ENCODE data around the gene CRIM1.

CRIM1 gene

GRCh38 chr2:36540986-36541754 is 185.6 kb downstream of the CRIM1 start:
- no peak for TF ChIP-seq CTCF (IDR thresholded peaks at IDR 0.05; ENCODE audit: low read depth, low read length)
- no peaks in the 10 kb centered on the region for H3K9me3 ChIP-seq (ENCODE audit: severe bottlenecking)
- no peaks in the 10 kb centered on the region for H3K27me3 ChIP-seq (ENCODE audit: insufficient read depth, low read depth, severe bottlenecking)
- no peak for DNase-seq
- H3K36me3 ChIP-seq: no peaks in the 10 kb centered on the region
- no peak overlapping the region for H3K27ac ChIP-seq
- H3K4me3 ChIP-seq (ENCODE audit: low read depth, low read length): no peak overlapping the region

GRCh38 chr2:36541891-36542595 is 186.5 kb downstream of the CRIM1 start:
- no peak overlapping the region for H3K27ac ChIP-seq
- DNase-seq: no peak
- no peak overlapping the region for H3K4me3 ChIP-seq (ENCODE audit: low read depth, low read length)
- H3K36me3 ChIP-seq: no peaks in the 10 kb centered on the region
- TF ChIP-seq CTCF (IDR thresholded peaks at IDR 0.05; ENCODE audit: low read depth, low read length): no peak
- H3K27me3 ChIP-seq (ENCODE audit: insufficient read depth, low read depth, severe bottlenecking): no peaks in the 10 kb centered on the region
- no peaks in the 10 kb centered on the region for H3K9me3 ChIP-seq (ENCODE audit: severe bottlenecking)

- H3K4me3 ChIP-seq (ENCODE audit: low read depth, low read length): no peak overlapping the region
- peaks cover 4% of the 10 kb centered on the region; the same call in 1 of the 2 replicates for H3K36me3 ChIP-seq
- DNase-seq: no peak
- no peak for TF ChIP-seq CTCF (IDR thresholded peaks at IDR 0.05; ENCODE audit: low read depth, low read length)
- no peak overlapping the region for H3K27ac ChIP-seq
- no peaks in the 10 kb centered on the region for H3K27me3 ChIP-seq (ENCODE audit: insufficient read depth, low read depth, severe bottlenecking)
- no peaks in the 10 kb centered on the region for H3K9me3 ChIP-seq (ENCODE audit: severe bottlenecking)
These were observed 189.2 kb downstream of the CRIM1 start for GRCh38 chr2:36544638-36545338.

GRCh38 chr2:36545871-36546416 is 190.4 kb downstream of the CRIM1 start:
- Histone ChIP-seq H3K4me3 (ENCODE audit: low read depth, low read length) (no peak overlapping the region), H3K27ac (no peak overlapping the region), H3K9me3 (ENCODE audit: severe bottlenecking) (no peaks in the 10 kb centered on the region), H3K27me3 (ENCODE audit: insufficient read depth, low read depth, severe bottlenecking) (no peaks in the 10 kb centered on the region), H3K36me3 (peaks cover 6% of the 10 kb centered on the region)
- no peak for TF ChIP-seq CTCF (IDR thresholded peaks at IDR 0.05; ENCODE audit: low read depth, low read length)
- no peak for DNase-seq

- Histone ChIP-seq H3K9me3 (ENCODE audit: severe bottlenecking) (no peaks in the 10 kb centered on the region), H3K4me3 (ENCODE audit: low read depth, low read length) (no peak overlapping the region), H3K27me3 (ENCODE audit: insufficient read depth, low read depth, severe bottlenecking) (no peaks in the 10 kb centered on the region), H3K36me3 (peaks cover 14% of the 10 kb centered on the region), H3K27ac (no peak overlapping the region)
- no peak for TF ChIP-seq CTCF (IDR thresholded peaks at IDR 0.05; ENCODE audit: low read depth, low read length)
- DNase-seq: no peak
These were observed 192.3 kb downstream of the CRIM1 start for GRCh38 chr2:36547906-36548305.
